ENCODE data around the gene EFNA1.
"Not testable (repeated sequence)": the region's sequence is repeated elsewhere in the genome, so short reads cannot be mapped to it uniquely, and the experiment has no call there.

GRCh38 chr1:155155996-155156643 lies 28.4 kb downstream of the EFNA1 start:
- TF ChIP-seq EZH2phosphoT487 (IDR thresholded peaks at IDR 0.05; ENCODE audit: low read depth, severe bottlenecking, unreplicated experiment); EZH2 (IDR thresholded peaks at IDR 0.05; ENCODE audit: borderline replicate concordance); CTCF (IDR thresholded peaks at IDR 0.05; ENCODE audit: poor library complexity): not testable (repeated sequence)
